NCI-H510A (cell line): ENCODE data around the gene CHD6.
"Not testable (repeated sequence)": the region's sequence is repeated elsewhere in the genome, so short reads cannot be mapped to it uniquely, and the experiment has no call there.

ENCODE experiments used
- DNase-seq: peaks from one replicate; lab custom pipeline; 2025; lab: John Stamatoyannopoulos, UW

CHD6 gene

GRCh38 chr20:41544472-41544871 is 73.7 kb downstream of the CHD6 start:
- DNase-seq: no peak

GRCh38 chr20:41540918-41541317 is 77.3 kb downstream of the CHD6 start:
- no peak for DNase-seq

- DNase-seq: no peak
Measured at GRCh38 chr20:41540459-41540858, 77.7 kb downstream of the CHD6 start.

GRCh38 chr20:41538810-41539596 is 79.2 kb downstream of the CHD6 start:
- DNase-seq: no peak

- DNase-seq: no peak
Measured at GRCh38 chr20:41537865-41538264, 80.3 kb downstream of the CHD6 start.

- DNase-seq: not testable (repeated sequence)
Measured at GRCh38 chr20:41535551-41535950, 82.6 kb downstream of the CHD6 start.

GRCh38 chr20:41534842-41535241 is 83.3 kb downstream of the CHD6 start:
- DNase-seq: no peak

- DNase-seq: no peak
Measured at GRCh38 chr20:41534170-41534569, 84.0 kb downstream of the CHD6 start.

- DNase-seq: no peak
Measured at GRCh38 chr20:41533537-41534136, 84.5 kb downstream of the CHD6 start.

GRCh38 chr20:41532935-41533334 is 85.2 kb downstream of the CHD6 start:
- DNase-seq: no peak

- no peak for DNase-seq
Measured at GRCh38 chr20:41531518-41532275, 86.5 kb downstream of the CHD6 start.

GRCh38 chr20:41530923-41531322 is 87.3 kb downstream of the CHD6 start:
- no peak for DNase-seq

- DNase-seq: no peak
Measured at GRCh38 chr20:41526327-41526726, 91.8 kb downstream of the CHD6 start.

GRCh38 chr20:41524980-41525613 is 93.1 kb downstream of the CHD6 start:
- no peak for DNase-seq

GRCh38 chr20:41523857-41524256 is 94.3 kb downstream of the CHD6 start:
- no peak for DNase-seq

GRCh38 chr20:41513829-41514228 is 104.3 kb downstream of the CHD6 start:
- no peak for DNase-seq

GRCh38 chr20:41512624-41513023 is 105.6 kb downstream of the CHD6 start:
- no peak for DNase-seq

GRCh38 chr20:41510847-41511450 is 107.2 kb downstream of the CHD6 start:
- DNase-seq: no peak

GRCh38 chr20:41510224-41510623 is 108.0 kb downstream of the CHD6 start:
- no peak for DNase-seq

GRCh38 chr20:41509316-41510200 is 108.6 kb downstream of the CHD6 start:
- DNase-seq: no peak

- DNase-seq: no peak
Measured at GRCh38 chr20:41508335-41508734, 109.8 kb downstream of the CHD6 start.
